GM19025 (cell line): ENCODE data around the gene MINDY4.

Experiments used
- ATAC-seq: cut with Tn5 transposase; IDR thresholded peaks from one replicate; pipeline ENCODE4 v1.9.1; 2021; ENCODE audit warnings: mild to moderate bottlenecking, low read depth, moderate library complexity; ENCODE audit not compliant: unreplicated experiment

MINDY4 gene

GRCh38 chr7:30771174-30771879 lies at the start of gene MINDY4:
Gene MINDY4 (plus strand): TSS chr7:30771417. CDS start chr7:30771494, 77 bp downstream.
- ATAC-seq, result peak; percentile 84

GRCh38 chr7:30722187-30722586 lies 49.0 kb upstream of the MINDY4 start:
- ATAC-seq, result no peak

GRCh38 chr7:30722671-30723070 lies 48.5 kb upstream of the MINDY4 start:
- no peak for ATAC-seq

- ATAC-seq, result no peak
Observed at GRCh38 chr7:30723776-30724175, 47.4 kb upstream of the MINDY4 start.

- ATAC-seq, result no peak
Observed at GRCh38 chr7:30726296-30727006, 44.8 kb upstream of the MINDY4 start.

- ATAC-seq, result peak; percentile 76
Observed at GRCh38 chr7:30727061-30727945, 43.9 kb upstream of the MINDY4 start.

- no peak for ATAC-seq
Observed at GRCh38 chr7:30728591-30729100, 42.6 kb upstream of the MINDY4 start.

- ATAC-seq, result no peak
Observed at GRCh38 chr7:30729642-30730041, 41.6 kb upstream of the MINDY4 start.

GRCh38 chr7:30730097-30730496 lies 41.1 kb upstream of the MINDY4 start:
- no peak for ATAC-seq

GRCh38 chr7:30730996-30731395 lies 40.2 kb upstream of the MINDY4 start:
- no peak for ATAC-seq

GRCh38 chr7:30731581-30731980 lies 39.6 kb upstream of the MINDY4 start:
- ATAC-seq, result no peak

- no peak for ATAC-seq
Observed at GRCh38 chr7:30732606-30733005, 38.6 kb upstream of the MINDY4 start.

GRCh38 chr7:30733216-30733615 lies 38.0 kb upstream of the MINDY4 start:
- no peak for ATAC-seq

- no peak for ATAC-seq
Observed at GRCh38 chr7:30733691-30734090, 37.5 kb upstream of the MINDY4 start.

- ATAC-seq, result no peak
Observed at GRCh38 chr7:30734497-30734896, 36.7 kb upstream of the MINDY4 start.

- ATAC-seq, result no peak
Observed at GRCh38 chr7:30735631-30736030, 35.6 kb upstream of the MINDY4 start.

GRCh38 chr7:30736291-30736690 lies 34.9 kb upstream of the MINDY4 start:
- no peak for ATAC-seq

- no peak for ATAC-seq
Observed at GRCh38 chr7:30738026-30738915, 32.9 kb upstream of the MINDY4 start.

- ATAC-seq, result no peak
Observed at GRCh38 chr7:30739691-30740090, 31.5 kb upstream of the MINDY4 start.
